CD4-positive, alpha-beta memory T cell (primary cell): ENCODE results near the gene NME8. TPM values are rescaled to one million over a fixed set of nuclear protein-coding genes. Genes with fewer than 3 reads are reported as not detected.
A peak's percentile ranks its signal among the peaks of the same experiment; 100 is the strongest.

Source experiments
- CTCF ChIA-PET: fragments of 350-600 bp; sonication (Branson Sonifier 250); formaldehyde crosslinking; loops from one replicate; lab custom pipeline; 2021; ENCODE audit warnings: inconsistent platforms; ENCODE audit not compliant: partially characterized antibody; lab: Charles Lee
- POLR2A ChIA-PET: fragments of 350-600 bp; sonication (Branson Sonifier 250); formaldehyde crosslinking; loops from one replicate; lab custom pipeline; 2021; ENCODE audit not compliant: partially characterized antibody; lab: Charles Lee
- DNase-seq, 5 donors: peaks; one replicate each; pipeline versions ENCODE4 v3.0.0 to v3.0.0-alpha.2; 2020 to 2022; ENCODE audit warnings: mixed read lengths in 1 of 5
- H3K27ac ChIP-seq: one replicate; pipeline ENCODE4 v1.7.0; 2013; ENCODE audit warnings: low read depth, low read length
- H3K27me3 ChIP-seq: 2 replicates; pipeline ENCODE4 v1.7.0; 2013; ENCODE audit warnings: mild to moderate bottlenecking, low read length, moderate library complexity; ENCODE audit not compliant: insufficient read depth
- H3K36me3 ChIP-seq: 2 replicates; pipeline ENCODE4 v1.7.0; 2013; ENCODE audit warnings: mild to moderate bottlenecking, low read length, moderate library complexity; ENCODE audit not compliant: insufficient read depth
- H3K4me1 ChIP-seq: 2 replicates; pipeline ENCODE4 v1.7.0; 2013; ENCODE audit warnings: mild to moderate bottlenecking, low read length, moderate library complexity; ENCODE audit not compliant: insufficient read depth
- H3K4me3 ChIP-seq, 2 donors: one replicate each; pipeline ENCODE4 v1.7.0; 2013; ENCODE audit warnings: low read length in 2 of 2, mild to moderate bottlenecking in 1 of 2
- H3K9me3 ChIP-seq, 2 donors: one replicate each; pipeline ENCODE4 v1.7.0; 2013; ENCODE audit warnings: low read length in 2 of 2, control low read depth in 1 of 2; ENCODE audit not compliant: control insufficient read depth in 1 of 2
- H3K27ac Mint-ChIP-seq, 7 donors: one replicate each; pipeline ENCODE4 v1.8.0; 2020 to 2021; ENCODE audit warnings: mixed read lengths in 7 of 7, mild to moderate bottlenecking in 6 of 7, inconsistent platforms in 3 of 7, moderate library complexity in 3 of 7
- H3K27me3 Mint-ChIP-seq, 2 donors: one replicate each; pipeline ENCODE4 v1.8.0; 2020 to 2021; ENCODE audit warnings: mixed read lengths in 2 of 2
- H3K36me3 Mint-ChIP-seq, 2 donors: one replicate each; pipeline ENCODE4 v1.8.0; 2020 to 2021; ENCODE audit warnings: mixed read lengths in 2 of 2, inconsistent platforms in 1 of 2, mild to moderate bottlenecking in 1 of 2
- H3K4me1 Mint-ChIP-seq, 4 donors: one replicate each; pipeline ENCODE4 v1.8.0; 2020 to 2021; ENCODE audit warnings: mixed read lengths in 4 of 4, mild to moderate bottlenecking in 1 of 4
- H3K4me3 Mint-ChIP-seq, 8 donors: one replicate each; pipeline ENCODE4 v1.8.0; 2020 to 2021; ENCODE audit warnings: mixed read lengths in 8 of 8, mild to moderate bottlenecking in 7 of 8, moderate library complexity in 6 of 8, inconsistent platforms in 3 of 8
- H3K9me3 Mint-ChIP-seq, 8 donors: one replicate each; pipeline ENCODE4 v1.8.0; 2020 to 2021; ENCODE audit warnings: mixed read lengths in 8 of 8, mild to moderate bottlenecking in 5 of 8, inconsistent platforms in 3 of 8, moderate library complexity in 1 of 8
- intact Hi-C: fragments of 100-400 bp; cut with micrococcal nuclease; formaldehyde crosslinking; loops from one replicate; pipeline ENCODE4 v1.15.1; 2023
- polyA plus RNA-seq, 2 donors: library from polyadenylated mRNA; unstranded; fragments of 300-500 nt; fragmentation: Illumina TruSeq; gene quantifications; one replicate each; pipeline ENCODE4 v1.2.3, GENCODE V29; 2021
- total RNA-seq, 2 experiments: library from RNA; stranded (reverse); gene quantifications; one replicate each; pipeline ENCODE4 v1.2.3, GENCODE V29; 2021

The NME8 gene
- total and polyA plus RNA-seq, 4 experiments from 2014 or later: not detected

GRCh38 chr7:37817996-37818720 lies 30.2 kb upstream of the NME8 start:
- Mint-ChIP-seq H3K4me3 (no peak overlapping the region), H3K9me3 (peaks cover 0 to 2% (median 0%) of the 10 kb centered on the region in 8 donors), H3K36me3 (no peaks in the 10 kb centered on the region), H3K4me1 (no peaks in the 10 kb centered on the region), H3K27ac (no peak overlapping the region), H3K27me3 (no peaks in the 10 kb centered on the region)
- ChIA-PET CTCF (no interaction called here), POLR2A (no interaction called here)
- Histone ChIP-seq H3K27me3 (no peaks in the 10 kb centered on the region), H3K4me3 (no peak overlapping the region), H3K9me3 (no peaks in the 10 kb centered on the region), H3K27ac (no peak overlapping the region), H3K36me3 (no peaks in the 10 kb centered on the region), H3K4me1 (no peaks in the 10 kb centered on the region)
- intact Hi-C loops: no loop called here
- peak in 1 of 5 donors; percentile 29 for DNase-seq

DNA sequence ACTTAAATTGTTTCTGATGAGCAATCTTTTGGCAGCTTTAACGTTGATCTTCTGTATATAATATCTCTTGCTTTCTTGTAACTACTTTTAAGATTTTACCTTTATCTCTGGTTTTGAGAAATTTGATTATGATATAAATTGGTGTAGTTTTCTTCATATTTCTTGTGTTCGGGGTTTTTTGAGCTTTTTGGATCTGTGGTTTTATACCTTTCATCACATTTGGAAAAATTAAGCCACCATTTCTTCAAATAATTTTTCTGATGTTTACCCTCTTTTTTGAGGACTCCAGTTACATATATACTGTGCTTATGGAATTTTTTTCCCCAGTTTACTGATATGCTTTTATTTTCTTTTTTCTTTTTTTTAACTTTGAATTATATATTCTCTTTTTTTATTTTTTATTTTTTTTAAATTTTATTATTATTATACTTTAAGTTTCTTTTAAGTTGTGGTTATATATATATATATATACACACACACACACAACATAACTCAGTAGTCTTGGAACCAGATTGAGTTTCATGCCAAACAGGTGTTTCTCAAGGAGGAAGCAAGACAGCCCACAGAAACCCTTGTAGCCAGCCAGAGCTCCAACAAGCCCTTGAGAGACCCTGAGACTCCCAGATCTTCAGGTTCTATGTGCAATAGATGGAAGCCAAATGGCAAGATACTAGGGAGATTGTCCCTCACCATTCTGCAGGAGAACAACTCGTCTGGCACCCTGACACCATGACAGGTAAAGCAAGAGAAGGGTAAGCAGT lies 27.5 kb upstream of the NME8 start:
- Mint-ChIP-seq H3K36me3 (no peaks in the 10 kb centered on the region), H3K4me3 (no peak overlapping the region), H3K27ac (no peak overlapping the region), H3K4me1 (no peaks in the 10 kb centered on the region), H3K27me3 (peaks cover 2 to 4% of the 10 kb centered on the region in 2 donors), H3K9me3 (peaks cover 0 to 2% (median 0%) of the 10 kb centered on the region in 8 donors)
- H3K36me3 ChIP-seq: no peaks in the 10 kb centered on the region
- no peak for DNase-seq
- ChIA-PET CTCF (no interaction called here), POLR2A (no interaction called here)
- H3K27ac ChIP-seq: no peak overlapping the region
- H3K9me3 ChIP-seq: no peaks in the 10 kb centered on the region
- H3K4me3 ChIP-seq: no peak overlapping the region
- no peaks in the 10 kb centered on the region for H3K27me3 ChIP-seq
- intact Hi-C loops: no loop called here
- no peaks in the 10 kb centered on the region for H3K4me1 ChIP-seq

- H3K4me3 Mint-ChIP-seq: no peak overlapping the region
- CTCF ChIA-PET: no interaction called here
- no peaks in the 10 kb centered on the region for H3K9me3 ChIP-seq
- no peak overlapping the region for H3K27ac Mint-ChIP-seq
- H3K4me1 ChIP-seq: no peaks in the 10 kb centered on the region
- no peak for DNase-seq
- H3K27ac ChIP-seq: no peak overlapping the region
- H3K36me3 ChIP-seq: no peaks in the 10 kb centered on the region
- H3K4me1 Mint-ChIP-seq: no peaks in the 10 kb centered on the region
- intact Hi-C loops: no loop called here
- POLR2A ChIA-PET: no interaction called here
- peaks cover 0 to 2% (median 0%) of the 10 kb centered on the region in 8 donors for H3K9me3 Mint-ChIP-seq
- H3K27me3 ChIP-seq: no peaks in the 10 kb centered on the region
- H3K4me3 ChIP-seq: no peak overlapping the region
- no peaks in the 10 kb centered on the region for H3K36me3 Mint-ChIP-seq
- peaks cover 8 to 10% of the 10 kb centered on the region in 2 donors for H3K27me3 Mint-ChIP-seq
Measured at GRCh38 chr7:37822946-37823345, 25.5 kb upstream of the NME8 start.

DNA sequence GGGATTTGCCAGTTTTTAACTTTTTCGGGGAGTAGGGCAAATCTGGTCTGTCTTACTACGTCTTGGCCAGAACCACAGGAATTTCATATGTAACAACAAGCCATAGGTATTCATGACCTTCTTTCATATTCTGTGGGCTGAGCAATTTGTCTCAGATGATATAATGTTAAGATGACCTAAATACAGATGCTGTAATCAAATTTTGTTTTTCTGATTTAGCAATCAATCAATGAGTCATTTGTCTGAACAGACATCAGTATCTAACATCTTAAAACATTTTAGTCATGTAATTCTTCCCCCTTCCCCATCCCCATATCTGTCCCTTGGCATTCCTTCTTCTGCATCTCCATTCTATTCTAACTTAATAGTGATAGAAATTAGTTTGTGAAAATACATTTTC lies 24.8 kb upstream of the NME8 start:
- Histone ChIP-seq H3K27ac (no peak overlapping the region), H3K9me3 (no peaks in the 10 kb centered on the region), H3K27me3 (no peaks in the 10 kb centered on the region), H3K36me3 (no peaks in the 10 kb centered on the region), H3K4me1 (no peaks in the 10 kb centered on the region), H3K4me3 (no peak overlapping the region)
- H3K4me3 Mint-ChIP-seq: no peak overlapping the region
- intact Hi-C loops: no loop called here
- CTCF ChIA-PET: no interaction called here
- no peak for DNase-seq
- peaks cover 8 to 10% of the 10 kb centered on the region in 2 donors for H3K27me3 Mint-ChIP-seq
- H3K36me3 Mint-ChIP-seq: no peaks in the 10 kb centered on the region
- H3K27ac Mint-ChIP-seq: no peak overlapping the region
- peaks cover 0 to 2% (median 0%) of the 10 kb centered on the region in 8 donors for H3K9me3 Mint-ChIP-seq
- H3K4me1 Mint-ChIP-seq: no peaks in the 10 kb centered on the region
- POLR2A ChIA-PET: no interaction called here

- Histone ChIP-seq H3K27ac (no peak overlapping the region), H3K4me1 (no peaks in the 10 kb centered on the region), H3K27me3 (no peaks in the 10 kb centered on the region), H3K9me3 (no peaks in the 10 kb centered on the region), H3K4me3 (no peak overlapping the region), H3K36me3 (no peaks in the 10 kb centered on the region)
- no peak overlapping the region for H3K4me3 Mint-ChIP-seq
- DNase-seq: no peak
- no peaks in the 10 kb centered on the region for H3K36me3 Mint-ChIP-seq
- H3K9me3 Mint-ChIP-seq: peaks cover 0 to 2% (median 0%) of the 10 kb centered on the region in 8 donors
- H3K27me3 Mint-ChIP-seq: peaks cover 8 to 11% of the 10 kb centered on the region in 2 donors
- ChIA-PET POLR2A (no interaction called here), CTCF (no interaction called here)
- intact Hi-C loops: no loop called here
- no peak overlapping the region for H3K27ac Mint-ChIP-seq
- no peaks in the 10 kb centered on the region for H3K4me1 Mint-ChIP-seq
Measured at GRCh38 chr7:37825038-37825437, 23.4 kb upstream of the NME8 start.

GRCh38 chr7:37826825-37827224 lies 21.6 kb upstream of the NME8 start:
- no peaks in the 10 kb centered on the region for H3K36me3 Mint-ChIP-seq
- Histone ChIP-seq H3K9me3 (no peaks in the 10 kb centered on the region), H3K4me3 (no peak overlapping the region), H3K27ac (no peak overlapping the region), H3K36me3 (no peaks in the 10 kb centered on the region), H3K4me1 (no peaks in the 10 kb centered on the region), H3K27me3 (no peaks in the 10 kb centered on the region)
- H3K27me3 Mint-ChIP-seq: peaks cover 8 to 13% of the 10 kb centered on the region in 2 donors
- no peaks in the 10 kb centered on the region for H3K4me1 Mint-ChIP-seq
- H3K9me3 Mint-ChIP-seq: no peaks in the 10 kb centered on the region
- CTCF ChIA-PET: no interaction called here
- POLR2A ChIA-PET: no interaction called here
- no peak overlapping the region for H3K4me3 Mint-ChIP-seq
- DNase-seq: no peak
- no peak overlapping the region for H3K27ac Mint-ChIP-seq
- intact Hi-C loops: no loop called here

DNA sequence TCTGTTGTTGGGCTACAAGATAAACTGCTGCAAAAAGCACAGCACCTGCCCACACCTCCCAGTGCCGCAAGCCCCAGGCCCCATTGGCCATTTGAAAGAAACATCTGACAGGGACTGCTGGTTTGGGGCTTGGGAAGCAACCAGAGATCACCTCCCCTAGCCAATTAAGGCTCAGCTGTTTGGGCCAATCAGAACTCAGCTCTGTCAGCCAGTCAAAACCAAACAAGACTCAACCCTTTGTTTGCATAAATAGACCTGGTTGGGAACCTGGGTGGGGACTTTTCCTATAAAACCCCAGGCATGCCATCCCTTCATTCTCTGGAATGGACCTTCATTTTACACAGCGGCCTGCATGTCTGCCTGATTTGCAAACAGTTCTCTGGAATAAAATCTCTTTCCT lies 17.2 kb upstream of the NME8 start:
- Histone ChIP-seq H3K4me1 (peaks cover 6% of the 10 kb centered on the region), H3K36me3 (no peaks in the 10 kb centered on the region), H3K4me3 (no peak overlapping the region), H3K27me3 (no peaks in the 10 kb centered on the region), H3K9me3 (no peaks in the 10 kb centered on the region), H3K27ac (no peak overlapping the region)
- no peak for DNase-seq
- Mint-ChIP-seq H3K4me3 (no peak overlapping the region), H3K36me3 (no peaks in the 10 kb centered on the region), H3K9me3 (no peaks in the 10 kb centered on the region), H3K27ac (no peak overlapping the region), H3K4me1 (peaks cover 2 to 6% (median 5%) of the 10 kb centered on the region in 4 donors), H3K27me3 (peaks cover 8 to 9% of the 10 kb centered on the region in 2 donors)
- intact Hi-C loops: loop anchor here (10.0 kb wide), 1 partner anchor 596 kb away; no protein-coding TSS in a partner anchor
- ChIA-PET POLR2A (no interaction called here), CTCF (no interaction called here)
